Measurements from ENCODE around the gene RAB3A. TPM values are rescaled to one million over a fixed set of nuclear protein-coding genes. Genes with fewer than 3 reads are reported as not detected.

RAB3A gene
- total and polyA plus RNA-seq, 12 donors, result 2.3 to 32.3 (median 6.2) TPM

DNA sequence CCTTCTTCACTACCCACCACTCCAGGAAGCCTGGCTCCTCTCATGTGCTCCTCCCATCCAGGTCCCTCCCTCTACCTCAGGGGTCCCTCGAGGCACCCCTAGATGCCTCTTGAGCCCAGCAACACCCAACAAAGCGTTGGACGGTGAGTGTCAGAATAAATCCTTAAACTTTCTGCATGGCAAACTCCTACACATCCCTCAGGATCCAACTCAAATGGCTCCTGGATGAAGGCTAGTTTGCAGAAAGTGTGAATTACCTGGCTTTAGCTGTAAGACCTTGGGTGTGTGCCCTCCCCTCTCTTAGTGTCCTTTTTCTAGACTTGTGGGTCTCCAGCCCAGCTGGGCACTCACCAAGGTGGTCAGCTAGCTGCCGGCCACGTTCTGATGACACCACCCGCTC is 5.5 kb downstream of the RAB3A start:
- DNase-seq, result no peak
- H3K4me1 ChIP-seq (replicated peaks in 1 of 2), result peaks cover 23 to 26% of the 10 kb centered on the region in 2 donors
- H3K27me3 ChIP-seq, result no peaks in the 10 kb centered on the region
- intact Hi-C loops (cut with DNase I), result no loop called here
- H3K4me3 ChIP-seq, result no peak overlapping the region
- H3K9me3 ChIP-seq (replicated peaks in 1 of 3), result no peaks in the 10 kb centered on the region
- TF ChIP-seq CTCF (IDR thresholded peaks at IDR 0.05) (no peak), POLR2A (IDR thresholded peaks at IDR 0.05) (no peak)
- H3K27ac ChIP-seq, result no peak overlapping the region
- peaks cover 0 to 33% of the 10 kb centered on the region in 2 donors for H3K36me3 ChIP-seq (replicated peaks in 1 of 2)
- WGBS, 4 donors, result 91 to 95% (median 93%) methylated on average over 6 of the region's 6 CpGs

GRCh38 chr19:18197941-18198340 is 5.9 kb downstream of the RAB3A start:
- 63 to 83% (median 78%) methylated on average over 6 of the region's 6 CpGs for WGBS, 4 donors
- no peak overlapping the region for H3K4me3 ChIP-seq
- H3K27ac ChIP-seq, result no peak overlapping the region
- intact Hi-C loops (cut with DNase I), result no loop called here
- no peaks in the 10 kb centered on the region for H3K9me3 ChIP-seq (replicated peaks in 1 of 3)
- TF ChIP-seq CTCF (IDR thresholded peaks at IDR 0.05), result no peak
- TF ChIP-seq POLR2A (IDR thresholded peaks at IDR 0.05), result no peak
- no peak for DNase-seq
- H3K27me3 ChIP-seq, result no peaks in the 10 kb centered on the region
- H3K4me1 ChIP-seq (replicated peaks in 1 of 2), result peaks cover 19 to 22% of the 10 kb centered on the region in 2 donors
- H3K36me3 ChIP-seq (replicated peaks in 1 of 2), result peaks cover 0 to 33% of the 10 kb centered on the region in 2 donors

GRCh38 chr19:18197306-18197705 is 6.5 kb downstream of the RAB3A start:
- intact Hi-C loops (cut with DNase I), result no loop called here
- H3K9me3 ChIP-seq (replicated peaks in 1 of 3), result no peaks in the 10 kb centered on the region
- no peaks in the 10 kb centered on the region for H3K27me3 ChIP-seq
- no peak overlapping the region for H3K27ac ChIP-seq
- H3K4me1 ChIP-seq (replicated peaks in 1 of 2), result peaks cover 15% of the 10 kb centered on the region in 2 donors
- WGBS, 4 donors, result 91 to 95% (median 92%) methylated on average over 7 to 18 of the region's 18 CpGs
- DNase-seq, result no peak
- H3K4me3 ChIP-seq, result no peak overlapping the region
- TF ChIP-seq CTCF (IDR thresholded peaks at IDR 0.05) (no peak), POLR2A (IDR thresholded peaks at IDR 0.05) (no peak)
- peaks cover 0 to 33% of the 10 kb centered on the region in 2 donors for H3K36me3 ChIP-seq (replicated peaks in 1 of 2)

GRCh38 chr19:18196511-18196845 is 7.4 kb downstream of the RAB3A start:
- intact Hi-C loops (cut with DNase I), result no loop called here
- Histone ChIP-seq H3K36me3 (replicated peaks in 1 of 2) (peaks cover 0 to 33% of the 10 kb centered on the region in 2 donors), H3K4me1 (replicated peaks in 1 of 2) (peaks cover 15 to 19% of the 10 kb centered on the region in 2 donors), H3K4me3 (no peak overlapping the region), H3K27ac (peak overlapping the region in 1 of 5 donors; percentile 39), H3K27me3 (no peaks in the 10 kb centered on the region), H3K9me3 (replicated peaks in 1 of 3) (no peaks in the 10 kb centered on the region)
- no peak for DNase-seq
- WGBS, 4 donors, result 80 to 91% (median 83%) methylated on average over 7 of the region's 7 CpGs
- no peak for TF ChIP-seq POLR2A (IDR thresholded peaks at IDR 0.05)
- no peak for TF ChIP-seq CTCF (IDR thresholded peaks at IDR 0.05)

Measured in adrenal gland (tissue), 12 donors.